Panc1 (cell line): Measurements from ENCODE around the gene SYNM.

Source experiments
- CTCF ChIP-seq: fragments of 450-650 bp; IDR thresholded peaks from 2 replicates; pipeline ENCODE4 v1.5.1; 2017; ENCODE audit warnings: mild to moderate bottlenecking
- POLR2AphosphoS5 ChIP-seq: IDR thresholded peaks from 2 replicates; pipeline ENCODE4 v1.6.1; 2012; ENCODE audit warnings: mild to moderate bottlenecking, low read depth, low read length, moderate library complexity

- no peak for TF ChIP-seq POLR2AphosphoS5
- no peak for TF ChIP-seq CTCF
These were observed 22.9 kb downstream of the SYNM start for GRCh38 chr15:99127773-99128172.
